Measurements from ENCODE around the gene C1QTNF4.
A peak's percentile ranks its signal among the peaks of the same experiment; 100 is the strongest.
"Not testable (repeated sequence)": the region's sequence is repeated elsewhere in the genome, so short reads cannot be mapped to it uniquely, and the experiment has no call there.

C1QTNF4 gene

DNA sequence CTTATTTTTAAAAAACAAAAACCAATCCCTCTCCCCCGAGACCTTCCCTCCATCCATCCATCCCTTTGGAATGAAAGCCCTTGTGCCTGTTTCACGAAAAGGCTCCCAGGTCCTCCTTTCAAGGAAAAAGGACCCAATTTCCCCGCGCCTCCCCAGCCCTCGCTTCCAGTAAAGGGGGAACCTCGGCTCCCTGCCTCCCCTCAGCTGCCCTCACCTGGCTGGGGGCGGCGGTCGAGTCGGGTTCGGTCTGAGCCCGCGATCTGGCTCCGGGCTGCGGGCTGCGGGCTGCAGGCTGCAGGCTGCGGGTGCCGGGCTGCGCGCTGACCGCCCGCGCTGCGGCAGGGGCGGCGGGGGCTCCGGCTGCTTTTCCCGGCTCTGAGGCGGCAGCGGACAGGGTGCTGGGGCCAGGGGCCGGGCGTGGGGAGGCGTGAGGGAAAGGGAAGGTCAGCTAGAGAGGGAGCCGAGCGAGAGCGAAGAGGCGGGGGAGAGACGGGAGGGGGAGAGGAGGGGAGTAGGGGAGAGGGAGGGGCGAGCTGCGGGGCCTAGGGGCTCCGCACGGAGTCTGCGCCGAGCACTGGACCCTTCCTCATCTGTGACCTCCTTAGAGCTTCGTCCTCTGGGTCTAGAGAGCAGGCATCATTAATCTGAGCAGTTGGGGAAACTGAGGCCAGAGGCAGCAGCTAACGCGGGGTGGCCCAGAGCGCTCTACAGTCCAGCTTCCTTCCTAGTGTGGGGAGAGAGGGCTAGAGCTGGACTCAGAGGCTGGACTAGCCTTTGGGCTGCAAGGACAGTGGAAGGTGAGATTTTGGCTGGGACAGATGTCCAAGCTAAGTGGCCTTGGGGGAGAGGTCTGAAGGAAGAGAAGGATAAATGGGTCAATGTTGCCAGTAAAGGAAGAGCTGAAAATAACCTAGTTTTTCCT, at the start of gene C1QTNF4:
TSS of gene C1QTNF4 (minus strand) at position 478 of the 922 bp plus-strand sequence. CDS start 3,601 bp downstream, outside the sequence.
- no peak within 1 kb of the TSS for H3K27ac ChIP-seq (ENCODE audit: low read depth, low read length)
- no peaks in the 10 kb centered on the region for H3K36me3 ChIP-seq (ENCODE audit: insufficient read depth, low read length)
- H3K4me1 ChIP-seq (ENCODE audit: control insufficient read depth, insufficient read depth, low read length, unreplicated experiment), result peaks cover 7% of the 10 kb centered on the region
- no peaks in the 10 kb centered on the region for H3K79me2 ChIP-seq (ENCODE audit: control insufficient read depth, insufficient read depth, low read length, unreplicated experiment)
- H3K27me3 ChIP-seq (ENCODE audit: insufficient read depth, low read length), result peaks cover 42% of the 10 kb centered on the region
- peak within 1 kb of the TSS; percentile 53 for H2AFZ ChIP-seq (ENCODE audit: low read length, unreplicated experiment)
- H3K4me3 ChIP-seq (ENCODE audit: low read depth, low read length), result peak within 1 kb of the TSS; percentile 72

DNA sequence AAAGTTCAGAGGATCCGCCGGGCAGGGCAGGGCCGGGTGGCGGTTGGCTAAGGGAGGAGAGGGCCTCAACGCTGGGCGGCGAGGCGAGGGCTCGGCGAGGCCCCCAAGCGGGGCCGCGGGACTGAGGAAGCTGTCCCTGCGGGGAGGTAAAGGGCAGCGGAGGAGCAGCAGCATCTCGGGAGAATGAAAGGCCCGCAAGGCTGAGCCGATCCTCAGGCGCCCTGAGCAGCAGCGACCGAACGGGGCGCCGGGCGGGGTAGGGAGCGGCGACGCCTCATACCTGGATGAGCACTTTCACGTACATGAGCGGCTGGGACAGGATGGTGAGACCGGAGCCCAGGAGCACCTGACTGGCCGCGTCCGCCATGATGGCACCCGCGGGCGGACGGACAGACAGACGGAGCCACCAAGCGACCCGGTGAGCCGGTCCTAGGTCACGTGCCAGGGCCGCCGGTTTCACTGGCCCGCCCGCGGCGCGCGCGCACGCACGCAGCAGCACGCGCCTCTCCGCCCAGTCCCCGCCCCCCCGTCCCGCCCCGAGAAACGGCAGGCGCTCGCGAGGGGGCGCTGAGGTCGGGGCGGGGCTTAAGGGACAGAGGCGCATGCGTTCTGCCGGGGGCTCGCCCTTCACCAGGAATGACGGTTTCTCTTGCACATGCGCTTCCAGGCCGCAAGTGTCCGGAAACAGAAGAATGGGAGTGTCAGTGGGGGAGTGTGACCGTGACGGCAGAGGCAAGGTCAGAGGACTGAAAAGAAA, 48.1 kb upstream of the C1QTNF4 start, which contains the start of gene MTCH2:
TSS of gene MTCH2 (minus strand) at position 461 of the 757 bp plus-strand sequence. CDS start at position 367, 94 bp downstream.
- Histone ChIP-seq H3K4me3 (ENCODE audit: low read depth, low read length) (peak within 1 kb of the TSS; percentile 77), H3K79me2 (ENCODE audit: control insufficient read depth, insufficient read depth, low read length, unreplicated experiment) (peaks cover 35% of the 10 kb centered on the region), H3K4me1 (ENCODE audit: control insufficient read depth, insufficient read depth, low read length, unreplicated experiment) (peaks cover 9% of the 10 kb centered on the region), H3K27ac (ENCODE audit: low read depth, low read length) (peak within 1 kb of the TSS; percentile 72), H3K36me3 (ENCODE audit: insufficient read depth, low read length) (peaks cover 16% of the 10 kb centered on the region), H2AFZ (ENCODE audit: low read length, unreplicated experiment) (peak within 1 kb of the TSS; percentile 75), H3K27me3 (ENCODE audit: insufficient read depth, low read length) (no peaks in the 10 kb centered on the region)

DNA sequence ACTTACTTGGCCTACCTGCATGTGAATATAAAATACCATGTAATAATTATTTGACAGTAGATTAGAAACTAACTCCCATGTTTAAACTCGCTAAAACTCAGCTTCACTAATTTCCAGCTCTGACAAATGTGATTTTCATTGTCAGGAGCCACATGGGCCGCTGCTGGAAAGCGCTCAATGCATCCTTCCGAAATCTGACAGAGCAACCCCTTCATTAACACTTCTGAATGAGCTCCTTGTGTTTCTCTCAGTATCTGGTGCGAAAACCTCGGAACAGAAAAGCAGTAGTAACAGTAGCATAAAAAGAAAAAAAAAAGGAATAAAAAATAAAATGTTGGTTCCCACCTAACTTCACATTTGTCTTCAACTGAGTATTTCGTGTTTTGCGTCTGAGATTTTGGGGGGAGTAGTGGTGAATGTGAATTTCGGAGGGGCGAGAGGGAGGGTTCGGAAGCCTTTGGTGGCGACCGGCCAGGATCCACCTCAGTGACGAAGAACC, 47.4 kb upstream of the C1QTNF4 start:
- H3K27ac ChIP-seq (ENCODE audit: low read depth, low read length), result peak overlapping the region; percentile 72
- peak overlapping the region; percentile 73 for H2AFZ ChIP-seq (ENCODE audit: low read length, unreplicated experiment)
- peaks cover 9% of the 10 kb centered on the region for H3K4me1 ChIP-seq (ENCODE audit: control insufficient read depth, insufficient read depth, low read length, unreplicated experiment)
- peaks cover 16% of the 10 kb centered on the region for H3K36me3 ChIP-seq (ENCODE audit: insufficient read depth, low read length)
- H3K27me3 ChIP-seq (ENCODE audit: insufficient read depth, low read length), result no peaks in the 10 kb centered on the region
- H3K79me2 ChIP-seq (ENCODE audit: control insufficient read depth, insufficient read depth, low read length, unreplicated experiment), result peaks cover 35% of the 10 kb centered on the region
- H3K4me3 ChIP-seq (ENCODE audit: low read depth, low read length), result peak overlapping the region; percentile 77

DNA sequence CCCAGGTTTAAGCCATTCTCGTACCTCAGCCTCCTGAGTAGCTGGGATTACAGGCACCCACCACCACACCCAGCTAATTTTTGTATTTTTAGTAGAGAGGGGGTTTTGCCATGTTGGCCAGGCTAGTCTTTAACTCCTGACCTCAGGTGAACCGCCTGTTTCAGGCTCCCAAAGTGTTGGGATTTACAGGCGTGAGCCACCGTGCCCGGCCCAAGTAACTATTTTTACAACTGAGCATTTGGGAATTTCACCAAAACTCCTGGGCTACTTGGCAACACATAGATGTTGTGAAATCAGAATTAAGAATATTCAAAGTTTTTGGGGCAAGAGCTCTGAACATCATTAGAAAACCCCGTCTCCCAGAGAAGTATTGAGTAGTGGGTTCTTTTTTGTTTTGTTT, 46.3 kb upstream of the C1QTNF4 start:
- H3K79me2 ChIP-seq (ENCODE audit: control insufficient read depth, insufficient read depth, low read length, unreplicated experiment), result peaks cover 35% of the 10 kb centered on the region
- H3K4me3 ChIP-seq (ENCODE audit: low read depth, low read length), result peak overlapping the region; percentile 77; the same call in 1 of the 2 replicates
- not testable (repeated sequence) for H3K27ac ChIP-seq (ENCODE audit: low read depth, low read length); H2AFZ ChIP-seq (ENCODE audit: low read length, unreplicated experiment); H3K4me1 ChIP-seq (ENCODE audit: control insufficient read depth, insufficient read depth, low read length, unreplicated experiment); H3K27me3 ChIP-seq (ENCODE audit: insufficient read depth, low read length)
- peaks cover 16% of the 10 kb centered on the region for H3K36me3 ChIP-seq (ENCODE audit: insufficient read depth, low read length)

DNA sequence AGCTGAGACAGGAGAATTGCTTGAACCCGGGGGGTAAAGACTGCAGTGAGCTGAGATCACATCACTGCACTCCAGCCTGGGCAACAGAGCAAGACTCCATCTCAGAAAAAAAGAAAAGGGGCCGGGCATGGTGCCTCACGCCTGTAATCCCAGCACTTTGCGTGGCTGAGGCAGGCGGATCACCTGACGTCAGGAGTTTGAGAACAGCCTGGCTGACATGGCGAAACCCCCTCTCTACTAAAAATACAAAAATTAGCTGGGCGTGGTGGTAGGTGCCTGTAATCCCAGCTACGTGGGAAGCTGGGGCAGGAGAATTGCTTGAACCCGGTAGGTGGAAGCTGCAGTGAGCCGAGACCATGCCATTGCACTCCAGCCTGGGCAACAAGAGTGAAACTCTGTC, 42.1 kb upstream of the C1QTNF4 start:
- Histone ChIP-seq H3K36me3 (ENCODE audit: insufficient read depth, low read length) (peaks cover 34% of the 10 kb centered on the region), H3K79me2 (ENCODE audit: control insufficient read depth, insufficient read depth, low read length, unreplicated experiment) (peaks cover 25% of the 10 kb centered on the region)
- not testable (repeated sequence) for H3K27ac ChIP-seq (ENCODE audit: low read depth, low read length); H3K4me3 ChIP-seq (ENCODE audit: low read depth, low read length); H2AFZ ChIP-seq (ENCODE audit: low read length, unreplicated experiment); H3K27me3 ChIP-seq (ENCODE audit: insufficient read depth, low read length); H3K4me1 ChIP-seq (ENCODE audit: control insufficient read depth, insufficient read depth, low read length, unreplicated experiment)

DNA sequence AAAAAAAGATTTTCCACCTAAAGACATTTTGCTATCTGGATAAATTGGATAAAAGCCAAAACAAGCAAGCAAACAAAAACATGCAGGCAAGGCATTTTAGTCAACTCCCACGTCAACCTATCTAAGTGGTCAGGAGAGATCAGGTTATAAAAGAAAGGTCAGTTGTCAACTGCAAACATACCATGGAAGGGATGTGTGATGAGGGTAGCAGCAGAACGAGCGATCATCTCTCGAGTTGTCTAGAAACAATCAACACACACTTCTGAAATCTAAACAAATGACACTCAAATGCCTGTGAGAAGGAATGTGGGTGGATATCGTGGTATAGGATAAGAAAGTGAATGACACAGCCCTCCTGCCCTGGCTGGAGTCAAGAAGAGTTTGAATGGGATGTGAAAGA, 37.3 kb upstream of the C1QTNF4 start:
- no peak overlapping the region for H3K4me3 ChIP-seq (ENCODE audit: low read depth, low read length)
- peaks cover 40% of the 10 kb centered on the region for H3K36me3 ChIP-seq (ENCODE audit: insufficient read depth, low read length)
- no peak overlapping the region for H3K27ac ChIP-seq (ENCODE audit: low read depth, low read length)
- H2AFZ ChIP-seq (ENCODE audit: low read length, unreplicated experiment), result no peak overlapping the region
- H3K4me1 ChIP-seq (ENCODE audit: control insufficient read depth, insufficient read depth, low read length, unreplicated experiment), result no peaks in the 10 kb centered on the region
- H3K27me3 ChIP-seq (ENCODE audit: insufficient read depth, low read length), result no peaks in the 10 kb centered on the region
- no peaks in the 10 kb centered on the region for H3K79me2 ChIP-seq (ENCODE audit: control insufficient read depth, insufficient read depth, low read length, unreplicated experiment)

DNA sequence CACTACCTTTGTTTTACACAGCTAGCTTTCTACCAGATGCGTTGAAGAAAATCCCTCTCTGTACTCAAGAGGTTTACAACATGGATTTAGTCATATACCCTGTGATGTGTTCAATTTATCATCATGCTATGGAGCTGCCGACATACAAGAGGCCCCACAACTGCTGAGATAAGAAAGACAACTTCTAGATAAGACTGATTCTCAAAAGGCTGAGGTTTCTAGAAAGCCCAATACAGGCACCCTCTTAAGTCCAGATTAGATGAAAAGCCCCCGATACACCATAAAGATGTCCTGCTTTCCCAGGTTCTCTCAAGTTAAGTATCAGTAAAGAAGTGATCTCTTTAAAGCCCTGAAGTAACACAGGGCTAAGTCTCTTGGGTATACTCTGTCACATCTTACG, 33.8 kb upstream of the C1QTNF4 start:
- Histone ChIP-seq H3K27me3 (ENCODE audit: insufficient read depth, low read length) (no peaks in the 10 kb centered on the region), H3K4me1 (ENCODE audit: control insufficient read depth, insufficient read depth, low read length, unreplicated experiment) (no peaks in the 10 kb centered on the region), H3K36me3 (ENCODE audit: insufficient read depth, low read length) (peaks cover 34% of the 10 kb centered on the region), H2AFZ (ENCODE audit: low read length, unreplicated experiment) (no peak overlapping the region), H3K27ac (ENCODE audit: low read depth, low read length) (no peak overlapping the region), H3K4me3 (ENCODE audit: low read depth, low read length) (no peak overlapping the region), H3K79me2 (ENCODE audit: control insufficient read depth, insufficient read depth, low read length, unreplicated experiment) (no peaks in the 10 kb centered on the region)

DNA sequence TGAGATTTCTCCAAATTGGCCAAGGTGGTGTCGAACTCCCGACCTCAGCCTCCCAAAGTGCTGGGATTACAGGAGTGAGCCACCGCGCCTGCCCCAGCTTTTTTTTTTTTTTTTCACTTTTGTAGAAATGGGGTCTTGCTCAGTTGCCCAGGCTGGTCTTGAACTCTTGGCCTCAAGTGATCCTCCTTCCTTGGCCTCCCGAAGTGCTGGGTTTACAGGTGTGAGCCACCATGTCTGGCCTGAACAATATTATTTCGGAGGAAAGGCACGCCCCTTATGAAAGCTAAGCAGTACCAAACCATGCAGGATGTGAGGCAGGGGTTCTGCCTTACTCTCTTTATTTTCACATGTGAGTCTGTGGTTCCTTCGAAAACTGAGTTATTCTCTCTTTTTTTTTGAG, 32.0 kb upstream of the C1QTNF4 start:
- no peaks in the 10 kb centered on the region for H3K79me2 ChIP-seq (ENCODE audit: control insufficient read depth, insufficient read depth, low read length, unreplicated experiment)
- H3K27ac ChIP-seq (ENCODE audit: low read depth, low read length), result no peak overlapping the region
- H3K4me1 ChIP-seq (ENCODE audit: control insufficient read depth, insufficient read depth, low read length, unreplicated experiment), result no peaks in the 10 kb centered on the region
- no peak overlapping the region for H2AFZ ChIP-seq (ENCODE audit: low read length, unreplicated experiment)
- peaks cover 28% of the 10 kb centered on the region for H3K36me3 ChIP-seq (ENCODE audit: insufficient read depth, low read length)
- no peaks in the 10 kb centered on the region for H3K27me3 ChIP-seq (ENCODE audit: insufficient read depth, low read length)
- H3K4me3 ChIP-seq (ENCODE audit: low read depth, low read length), result no peak overlapping the region

DNA sequence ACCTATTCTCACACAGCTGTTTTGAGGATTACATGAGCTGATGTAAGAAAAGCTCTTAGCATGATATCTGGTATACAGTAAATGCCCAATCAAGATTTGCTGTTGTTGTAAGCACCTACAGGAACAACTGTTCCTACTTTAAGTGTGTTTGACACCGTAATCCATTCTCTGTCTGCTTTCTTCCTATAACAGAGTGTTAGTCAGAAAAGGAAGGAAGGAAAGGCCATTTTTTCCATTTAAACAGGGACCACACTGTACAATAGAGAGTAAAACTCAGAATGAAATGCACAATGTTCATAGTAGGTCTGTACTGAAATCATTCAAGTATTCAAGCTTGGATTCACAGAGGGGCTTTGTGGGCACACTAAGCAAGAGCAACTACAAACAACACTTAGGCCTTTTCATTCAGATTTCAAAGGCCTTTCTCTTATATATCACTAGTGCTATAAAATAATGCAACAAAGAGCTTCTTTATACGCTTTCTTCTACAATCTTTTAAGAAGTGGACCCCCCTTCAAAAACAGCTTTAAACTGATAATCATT, 26.7 kb upstream of the C1QTNF4 start:
- Histone ChIP-seq H3K79me2 (ENCODE audit: control insufficient read depth, insufficient read depth, low read length, unreplicated experiment) (no peaks in the 10 kb centered on the region), H3K36me3 (ENCODE audit: insufficient read depth, low read length) (peaks cover 20% of the 10 kb centered on the region), H3K4me3 (ENCODE audit: low read depth, low read length) (no peak overlapping the region), H3K27me3 (ENCODE audit: insufficient read depth, low read length) (no peaks in the 10 kb centered on the region), H2AFZ (ENCODE audit: low read length, unreplicated experiment) (no peak overlapping the region), H3K27ac (ENCODE audit: low read depth, low read length) (no peak overlapping the region), H3K4me1 (ENCODE audit: control insufficient read depth, insufficient read depth, low read length, unreplicated experiment) (peaks cover 5% of the 10 kb centered on the region)

DNA sequence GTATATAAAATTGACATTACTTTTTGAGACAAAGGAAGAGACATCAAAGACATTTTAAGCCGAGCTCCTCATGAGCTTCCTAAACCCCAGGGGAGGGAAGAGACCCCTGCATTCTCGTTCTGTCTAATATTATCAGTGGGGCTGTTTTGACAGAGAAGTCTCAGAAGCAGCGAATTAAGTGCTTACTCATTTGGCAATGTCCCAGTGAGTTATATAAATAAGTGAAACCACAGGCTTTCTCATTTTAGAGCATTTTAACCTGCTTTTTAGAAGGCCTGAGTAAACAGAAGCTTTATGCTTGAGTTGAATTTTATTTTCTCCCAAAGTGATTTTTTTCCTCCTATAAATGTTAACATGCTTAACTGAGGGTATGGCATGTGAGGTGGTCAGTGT, 23.2 kb upstream of the C1QTNF4 start:
- no peaks in the 10 kb centered on the region for H3K79me2 ChIP-seq (ENCODE audit: control insufficient read depth, insufficient read depth, low read length, unreplicated experiment)
- no peaks in the 10 kb centered on the region for H3K27me3 ChIP-seq (ENCODE audit: insufficient read depth, low read length)
- H2AFZ ChIP-seq (ENCODE audit: low read length, unreplicated experiment), result no peak overlapping the region
- no peak overlapping the region for H3K4me3 ChIP-seq (ENCODE audit: low read depth, low read length)
- peaks cover 16% of the 10 kb centered on the region; the same call in 1 of the 2 replicates for H3K36me3 ChIP-seq (ENCODE audit: insufficient read depth, low read length)
- no peak overlapping the region for H3K27ac ChIP-seq (ENCODE audit: low read depth, low read length)
- peaks cover 5% of the 10 kb centered on the region for H3K4me1 ChIP-seq (ENCODE audit: control insufficient read depth, insufficient read depth, low read length, unreplicated experiment)

Measured in ACC112 (cell line).